Skin of body (tissue), 2 donors: ENCODE results near the gene MYH9. TPM values are rescaled to one million over a fixed set of nuclear protein-coding genes. Genes with fewer than 3 reads are reported as not detected.
A peak's percentile ranks its signal among the peaks of the same experiment; 100 is the strongest.
"Not testable (repeated sequence)": the region's sequence is repeated elsewhere in the genome, so short reads cannot be mapped to it uniquely, and the experiment has no call there.

ENCODE experiments used
- DNase-seq: peaks from one replicate; lab custom pipeline; 2025; lab: John Stamatoyannopoulos, UW
- total RNA-seq: library from RNA; depleted of rRNA; stranded (reverse); fragments of >200 nt; gene quantifications from one replicate; pipeline ENCODE4 v1.2.3, GENCODE V29; 2014

MYH9 gene
- total RNA-seq, 1 donor from 2014 or later, result 219 TPM

- no peak for DNase-seq
These were observed 91.1 kb downstream of the MYH9 start for GRCh38 chr22:36296690-36297089.

GRCh38 chr22:36295247-36295646 is 92.5 kb downstream of the MYH9 start:
- no peak for DNase-seq

- no peak for DNase-seq
These were observed 93.0 kb downstream of the MYH9 start for GRCh38 chr22:36294801-36295200.

GRCh38 chr22:36294293-36294620 is 93.5 kb downstream of the MYH9 start:
- DNase-seq, result no peak

GRCh38 chr22:36293606-36294292 is 94.0 kb downstream of the MYH9 start:
- no peak for DNase-seq

GRCh38 chr22:36292823-36293530 is 94.8 kb downstream of the MYH9 start:
- DNase-seq, result no peak

- no peak for DNase-seq
These were observed 95.7 kb downstream of the MYH9 start for GRCh38 chr22:36291831-36292740.

- not testable (repeated sequence) for DNase-seq
These were observed 97.2 kb downstream of the MYH9 start for GRCh38 chr22:36290391-36291075.

GRCh38 chr22:36289948-36290371 is 97.8 kb downstream of the MYH9 start:
- not testable (repeated sequence) for DNase-seq

- no peak for DNase-seq
These were observed 98.3 kb downstream of the MYH9 start for GRCh38 chr22:36289406-36289870.

GRCh38 chr22:36288571-36289405 is 99.0 kb downstream of the MYH9 start:
- DNase-seq, result no peak

GRCh38 chr22:36287881-36288515 is 99.8 kb downstream of the MYH9 start:
- DNase-seq, result no peak

- DNase-seq, result peak; percentile 31
These were observed 101.4 kb downstream of the MYH9 start for GRCh38 chr22:36286096-36286957.

GRCh38 chr22:36285545-36285944 is 102.2 kb downstream of the MYH9 start:
- DNase-seq, result no peak

GRCh38 chr22:36285017-36285416 is 102.8 kb downstream of the MYH9 start:
- no peak for DNase-seq

GRCh38 chr22:36284171-36284571 is 103.6 kb downstream of the MYH9 start:
- DNase-seq, result no peak

GRCh38 chr22:36282328-36282831 is 105.4 kb downstream of the MYH9 start:
- no peak for DNase-seq

GRCh38 chr22:36281781-36282327 is 105.9 kb downstream of the MYH9 start:
- no peak for DNase-seq
